Measurements from ENCODE around the gene PRKAB2.
"Not testable (repeated sequence)": the region's sequence is repeated elsewhere in the genome, so short reads cannot be mapped to it uniquely, and the experiment has no call there.

GRCh38 chr1:147197324-147197723, 25.1 kb upstream of the PRKAB2 start:
- TF ChIP-seq CTCF (conservative IDR thresholded peaks at IDR 0.05; ENCODE audit: low read depth, low read length); EZH2 (IDR thresholded peaks at IDR 0.05; ENCODE audit: borderline replicate concordance, low read depth, low read length, poor library complexity, severe bottlenecking): not testable (repeated sequence)

Data from A673 (cell line).